GM12878 (cell line): ENCODE results near the gene GDNF. TPM values are rescaled to one million over a fixed set of nuclear protein-coding genes. Genes with fewer than 3 reads are reported as not detected.

Source experiments
- ASH2L ChIP-seq: fragments of 300-600, 200-600 bp; sonication (generic); IDR thresholded peaks from 2 replicates; pipeline ENCODE4 v1.6.1; 2017; ENCODE audit warnings: low read depth, mild to moderate bottlenecking, borderline replicate concordance
- BACH1 ChIP-seq: fragments of 450-650 bp; IDR thresholded peaks from 2 replicates; pipeline ENCODE4 v1.6.1; 2017; ENCODE audit warnings: mild to moderate bottlenecking, borderline replicate concordance
- BCL11A ChIP-seq: IDR thresholded peaks from 2 replicates; pipeline ENCODE4 v1.6.1; 2011; ENCODE audit warnings: low read depth, low read length
- BHLHE40 ChIP-seq, 2 experiments: fragments of 450-650 bp in 1 of 2; IDR thresholded peaks; 2 replicates each; pipeline ENCODE4 v1.6.1; 2011 to 2017; ENCODE audit warnings: low read depth in 2 of 2, borderline replicate concordance in 1 of 2, improper control_type of control experiment in 1 of 2, low read length in 1 of 2, mild to moderate bottlenecking in 1 of 2
- EED ChIP-seq: sonication (generic); IDR thresholded peaks from 2 replicates; pipeline ENCODE4 v1.6.1; 2016; ENCODE audit warnings: antibody characterized with exemption, low read depth
- EP300 ChIP-seq, 2 experiments: fragments of 150-350 bp in 1 of 2; IDR thresholded peaks; 2 replicates each; pipeline ENCODE4 v1.6.1; 2011 to 2012; ENCODE audit warnings: low read depth in 2 of 2, low read length in 2 of 2, borderline replicate concordance in 1 of 2, improper control_type of control experiment in 1 of 2, inconsistent platforms in 1 of 2; ENCODE audit not compliant: control insufficient read depth in 1 of 2
- IKZF2 ChIP-seq, 2 experiments: fragments of 450-650 bp; IDR thresholded peaks; 2 replicates each; pipeline ENCODE4 v1.6.1; 2017; ENCODE audit warnings: mild to moderate bottlenecking in 2 of 2, moderate library complexity in 2 of 2
- IRF4 ChIP-seq: IDR thresholded peaks from 2 replicates; pipeline ENCODE4 v1.6.1; 2011; ENCODE audit warnings: low read depth, low read length
- JUND ChIP-seq: IDR thresholded peaks from 2 replicates; pipeline ENCODE4 v1.6.1; 2012; ENCODE audit warnings: low read depth, mild to moderate bottlenecking, low read length, improper control_type of control experiment, moderate library complexity
- KDM1A ChIP-seq: fragments of 200-600 bp; sonication (generic); IDR thresholded peaks from 2 replicates; pipeline ENCODE4 v1.6.1; 2016; ENCODE audit warnings: borderline replicate concordance
- MEF2B ChIP-seq: fragments of 450-650 bp; IDR thresholded peaks from 2 replicates; pipeline ENCODE4 v1.6.1; 2018; ENCODE audit warnings: mild to moderate bottlenecking, moderate library complexity; ENCODE audit not compliant: partially characterized antibody, poor library complexity, severe bottlenecking
- MTA2 ChIP-seq: fragments of 450-650 bp; IDR thresholded peaks from 2 replicates; pipeline ENCODE4 v1.6.1; 2016; ENCODE audit warnings: low read depth, mild to moderate bottlenecking, moderate library complexity
- PAX5 ChIP-seq: IDR thresholded peaks from 2 replicates; pipeline ENCODE4 v1.6.1; 2011; ENCODE audit warnings: low read depth, low read length, borderline replicate concordance
- PAX8 ChIP-seq: fragments of 450-650 bp; IDR thresholded peaks from 2 replicates; pipeline ENCODE4 v1.6.1; 2017; ENCODE audit warnings: mild to moderate bottlenecking, moderate library complexity
- PRDM15 ChIP-seq: fragments of 450-650 bp; formaldehyde crosslinking; IDR thresholded peaks from 2 replicates; pipeline ENCODE4 v1.4.0; 2020; ENCODE audit warnings: mild to moderate bottlenecking, moderate library complexity
- SIN3A ChIP-seq: IDR thresholded peaks from 2 replicates; pipeline ENCODE4 v1.6.1; 2012; ENCODE audit warnings: low read depth, low read length, improper control_type of control experiment
- SPI1 ChIP-seq: IDR thresholded peaks from 2 replicates; pipeline ENCODE4 v1.6.1; 2011; ENCODE audit warnings: low read depth, mild to moderate bottlenecking, low read length, moderate library complexity, borderline replicate concordance; ENCODE audit not compliant: insufficient read depth
- TARDBP ChIP-seq: IDR thresholded peaks from 2 replicates; pipeline ENCODE4 v1.6.1; 2016; ENCODE audit warnings: borderline replicate concordance
- TCF3 ChIP-seq: IDR thresholded peaks from 2 replicates; pipeline ENCODE4 v1.6.1; 2012; ENCODE audit warnings: low read depth, mild to moderate bottlenecking, low read length, borderline replicate concordance; ENCODE audit not compliant: insufficient read depth
- ZBTB40 ChIP-seq: fragments of 450-650 bp; IDR thresholded peaks from 2 replicates; pipeline ENCODE4 v1.6.1; 2016; ENCODE audit warnings: mild to moderate bottlenecking, moderate library complexity, borderline replicate concordance
- ZNF217 ChIP-seq: fragments of 450-650 bp; IDR thresholded peaks from 2 replicates; pipeline ENCODE4 v1.6.1; 2017; ENCODE audit warnings: antibody characterized with exemption, mild to moderate bottlenecking
- polyA plus RNA-seq, 11 experiments: library from polyadenylated mRNA; depleted of rRNA in 4 of 11; unstranded in 6 of 11; stranded (reverse) in 5 of 11; fragments of >200 nt; fragmentation: Nextera tagmentation in 4 of 11; fragmentation: Illumina TruSeq in 1 of 11; extraction: Ambion mirVana in 4 of 11; extraction: Trizol in 1 of 11; gene quantifications; 1 replicate in 1 of 11; 2 replicates in 10 of 11; pipeline versions ENCODE4 v1.2.1 to v1.2.3, GENCODE V29; 2011 to 2016; ENCODE audit warnings: inconsistent platforms in 2 of 11, missing spikeins in 2 of 11, low read depth in 1 of 11
- total RNA-seq, 4 experiments: library from RNA; depleted of rRNA in 3 of 4; stranded (reverse); fragments of >200 nt in 3 of 4; fragmentation: Illumina TruSeq in 1 of 4; extraction: Trizol in 1 of 4; gene quantifications; 2 replicates each; pipeline versions ENCODE4 v1.2.1 to v1.2.3, GENCODE V29; 2013 to 2021
- TF ChIP-seq, protein P1 (sequence below): IDR thresholded peaks from 2 replicates; pipeline ENCODE4 v1.6.1; 2012; ENCODE audit warnings: low read length, inconsistent platforms

GDNF gene
- total and polyA plus RNA-seq, 10 of the 15 experiments (the other 5 are each of a cell fraction or from before 2014, with no cell fraction given) = not detected

DNA sequence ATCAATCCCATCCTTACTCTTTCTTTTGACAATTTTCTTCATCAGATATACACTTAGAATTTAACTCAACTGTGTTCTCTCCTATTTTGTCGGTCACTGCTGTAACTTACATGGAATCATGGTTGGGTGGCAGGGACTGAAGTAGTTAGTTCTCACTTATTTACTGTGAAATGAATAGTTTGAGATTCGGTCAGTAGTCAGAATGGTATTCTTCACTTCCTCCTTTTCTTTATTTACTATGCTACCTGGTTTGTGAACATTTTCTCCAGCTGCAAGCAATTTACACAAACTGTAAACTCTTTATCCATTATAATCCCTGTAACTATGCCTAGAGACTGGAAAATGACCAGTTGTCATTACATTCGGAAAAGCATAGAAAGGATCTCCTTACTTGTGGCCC, 41.5 kb upstream of the GDNF start (continued):
- peak in 1 of 2 experiments; percentile 84; a peak in 2 of 4 replicates for TF ChIP-seq EP300 (IDR thresholded peaks at IDR 0.05; ENCODE audit: borderline replicate concordance in 1 of 2, control insufficient read depth in 1 of 2, low read depth in 2 of 2, low read length in 2 of 2)
- TF ChIP-seq PAX5 = no peak
- TF ChIP-seq PAX8 = no peak
- no peak for TF ChIP-seq TCF3
- peak; percentile 40; the same call in 1 of the 2 replicates for TF ChIP-seq BACH1
- peak; percentile 83; the same call in 1 of the 2 replicates for TF ChIP-seq IRF4
- no peak for TF ChIP-seq SIN3A
- TF ChIP-seq ZNF217 = peak; percentile 87
- TF ChIP-seq MEF2B = peak; percentile 19
- peak; percentile 59 to 71 for TF ChIP-seq IKZF2 (IDR thresholded peaks at IDR 0.05)
- TF ChIP-seq ASH2L = no peak
- peak; percentile 78 for TF ChIP-seq MTA2
- TF ChIP-seq PRDM15 (CRISPR knock-in tag) = no peak
- TF ChIP-seq BCL11A = peak; percentile 68; the same call in 1 of the 2 replicates
- TF ChIP-seq SPI1 = peak; percentile 93
- TF ChIP-seq JUND = peak; percentile 40; the same call in 1 of the 2 replicates
- no peak for TF ChIP-seq KDM1A
- TF ChIP-seq TARDBP = no peak
- no peak for TF ChIP-seq BHLHE40 (IDR thresholded peaks at IDR 0.05; ENCODE audit: borderline replicate concordance in 1 of 2, low read depth in 2 of 2, low read length in 1 of 2)
- no peak for TF ChIP-seq ZBTB40
- TF ChIP-seq EED = no peak
- TF ChIP-seq, protein P1, sequence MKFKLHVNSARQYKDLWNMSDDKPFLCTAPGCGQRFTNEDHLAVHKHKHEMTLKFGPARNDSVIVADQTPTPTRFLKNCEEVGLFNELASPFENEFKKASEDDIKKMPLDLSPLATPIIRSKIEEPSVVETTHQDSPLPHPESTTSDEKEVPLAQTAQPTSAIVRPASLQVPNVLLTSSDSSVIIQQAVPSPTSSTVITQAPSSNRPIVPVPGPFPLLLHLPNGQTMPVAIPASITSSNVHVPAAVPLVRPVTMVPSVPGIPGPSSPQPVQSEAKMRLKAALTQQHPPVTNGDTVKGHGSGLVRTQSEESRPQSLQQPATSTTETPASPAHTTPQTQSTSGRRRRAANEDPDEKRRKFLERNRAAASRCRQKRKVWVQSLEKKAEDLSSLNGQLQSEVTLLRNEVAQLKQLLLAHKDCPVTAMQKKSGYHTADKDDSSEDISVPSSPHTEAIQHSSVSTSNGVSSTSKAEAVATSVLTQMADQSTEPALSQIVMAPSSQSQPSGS = peak; percentile 68
